Vagina (tissue), 2 donors: ENCODE results near the gene PCNX4. TPM values are rescaled to one million over a fixed set of nuclear protein-coding genes. Genes with fewer than 3 reads are reported as not detected.

Experiments
- DNase-seq, 2 donors: peaks; one replicate each; pipeline ENCODE4 v3.0.0-alpha.2; 2017; ENCODE audit errors: extremely low spot score in 2 of 2
- H3K27ac ChIP-seq: fragments of 200-600 bp; sonication (generic); one replicate; pipeline ENCODE4 v1.5.1; 2019
- H3K27me3 ChIP-seq: fragments of 200-600 bp; sonication (generic); one replicate; pipeline ENCODE4 v1.5.1; 2019
- H3K36me3 ChIP-seq, 2 donors: fragments of 200-600 bp; sonication (generic); one replicate each; pipeline ENCODE4 v1.5.1; 2017 to 2019
- H3K4me1 ChIP-seq: fragments of 200-600 bp; sonication (generic); one replicate; pipeline ENCODE4 v1.5.1; 2019
- H3K4me3 ChIP-seq, 2 donors: fragments of 200-600 bp; sonication (generic); 1 replicate in 1 of 2; 2 replicates in 1 of 2; pipeline ENCODE4 v1.5.1; 2016 to 2019
- H3K9me3 ChIP-seq: fragments of 200-600 bp; sonication (generic); one replicate; pipeline ENCODE4 v1.5.1; 2019
- POLR2A ChIP-seq, 2 donors: fragments of 450-650 bp; IDR thresholded peaks; one replicate each; pipeline ENCODE4 v1.6.1; 2017; ENCODE audit warnings: antibody characterized with exemption in 2 of 2, mild to moderate bottlenecking in 2 of 2, moderate library complexity in 2 of 2
- POLR2AphosphoS5 ChIP-seq, 2 donors: sonication (generic); formaldehyde crosslinking; IDR thresholded peaks; one replicate each; pipeline ENCODE4 v1.9.0; 2017; ENCODE audit warnings: antibody characterized with exemption in 2 of 2, mild to moderate bottlenecking in 2 of 2, low read depth in 1 of 2; ENCODE audit not compliant: insufficient read depth in 1 of 2
- intact Hi-C: fragments of 100-400 bp; cut with DNase I; formaldehyde crosslinking; loops from one replicate; pipeline ENCODE4 v1.15.1; 2023
- total RNA-seq: library from RNA; depleted of rRNA; stranded (reverse); fragments of >200 nt; gene quantifications from one replicate; pipeline ENCODE4 v1.2.3, GENCODE V29; 2016
- TF ChIP-seq, protein P1 (sequence below), 3 experiments: fragments of 450-650 bp in 2 of 3; fragments of 200-600 bp in 1 of 3; sonication (generic) in 1 of 3; IDR thresholded peaks; one replicate each; pipeline ENCODE4 v1.5.1; 2017 to 2019; ENCODE audit warnings: antibody characterized with exemption in 3 of 3, mild to moderate bottlenecking in 2 of 3, moderate library complexity in 2 of 3

Gene PCNX4
- total RNA-seq, 1 donor from 2014 or later, result 51.6 TPM

DNA sequence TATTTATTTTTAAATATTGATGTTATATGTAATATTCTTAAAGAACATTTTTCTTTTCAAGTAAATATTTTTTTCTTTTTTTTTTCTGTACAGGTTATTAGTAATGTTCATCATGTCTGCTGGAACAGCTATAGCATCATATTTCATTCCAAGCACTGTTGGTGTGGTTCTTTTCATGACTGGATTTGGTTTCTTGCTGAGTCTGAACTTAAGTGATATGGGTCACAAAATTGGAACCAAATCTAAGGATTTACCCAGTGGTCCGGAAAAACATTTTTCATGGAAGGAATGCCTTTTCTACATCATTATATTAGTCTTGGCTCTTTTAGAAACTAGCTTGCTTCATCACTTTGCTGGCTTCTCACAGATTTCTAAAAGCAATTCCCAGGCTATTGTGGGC is 23.2 kb downstream of the PCNX4 start:
- H3K36me3 ChIP-seq, result peaks cover 0 to 38% of the 10 kb centered on the region in 2 donors
- no peak overlapping the region for H3K27ac ChIP-seq
- H3K4me1 ChIP-seq, result no peaks in the 10 kb centered on the region
- no peak for TF ChIP-seq POLR2AphosphoS5 (IDR thresholded peaks at IDR 0.05; ENCODE audit: insufficient read depth in 1 of 2, low read depth in 1 of 2)
- TF ChIP-seq, protein P1, sequence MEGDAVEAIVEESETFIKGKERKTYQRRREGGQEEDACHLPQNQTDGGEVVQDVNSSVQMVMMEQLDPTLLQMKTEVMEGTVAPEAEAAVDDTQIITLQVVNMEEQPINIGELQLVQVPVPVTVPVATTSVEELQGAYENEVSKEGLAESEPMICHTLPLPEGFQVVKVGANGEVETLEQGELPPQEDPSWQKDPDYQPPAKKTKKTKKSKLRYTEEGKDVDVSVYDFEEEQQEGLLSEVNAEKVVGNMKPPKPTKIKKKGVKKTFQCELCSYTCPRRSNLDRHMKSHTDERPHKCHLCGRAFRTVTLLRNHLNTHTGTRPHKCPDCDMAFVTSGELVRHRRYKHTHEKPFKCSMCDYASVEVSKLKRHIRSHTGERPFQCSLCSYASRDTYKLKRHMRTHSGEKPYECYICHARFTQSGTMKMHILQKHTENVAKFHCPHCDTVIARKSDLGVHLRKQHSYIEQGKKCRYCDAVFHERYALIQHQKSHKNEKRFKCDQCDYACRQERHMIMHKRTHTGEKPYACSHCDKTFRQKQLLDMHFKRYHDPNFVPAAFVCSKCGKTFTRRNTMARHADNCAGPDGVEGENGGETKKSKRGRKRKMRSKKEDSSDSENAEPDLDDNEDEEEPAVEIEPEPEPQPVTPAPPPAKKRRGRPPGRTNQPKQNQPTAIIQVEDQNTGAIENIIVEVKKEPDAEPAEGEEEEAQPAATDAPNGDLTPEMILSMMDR (IDR thresholded peaks at IDR 0.05), result no peak
- no peak for TF ChIP-seq POLR2A (IDR thresholded peaks at IDR 0.05)
- intact Hi-C loops, result no loop called here
- H3K9me3 ChIP-seq, result no peaks in the 10 kb centered on the region
- H3K4me3 ChIP-seq, result no peak overlapping the region
- no peaks in the 10 kb centered on the region for H3K27me3 ChIP-seq
- no peak for DNase-seq

DNA sequence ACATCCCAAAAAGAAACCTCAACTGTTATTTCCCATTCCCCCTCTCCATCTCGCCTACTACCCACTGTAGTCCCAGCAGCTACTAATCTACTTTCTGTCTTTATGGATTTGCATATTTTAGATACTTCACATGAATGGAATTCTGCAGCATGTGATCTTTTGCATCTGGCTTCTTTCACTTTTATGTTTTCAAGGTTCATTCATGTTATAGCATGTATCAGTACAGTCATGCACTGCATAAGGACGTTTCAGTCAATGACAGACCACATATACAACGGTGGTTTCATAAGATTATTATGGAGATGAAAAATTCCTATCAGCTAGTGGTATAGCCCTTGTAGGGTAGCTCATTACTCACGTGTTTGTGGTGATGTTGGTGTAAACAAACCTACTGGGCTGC is 24.5 kb downstream of the PCNX4 start:
- no peak for DNase-seq
- Histone ChIP-seq H3K9me3 (no peaks in the 10 kb centered on the region), H3K4me3 (no peak overlapping the region), H3K4me1 (no peaks in the 10 kb centered on the region), H3K27me3 (no peaks in the 10 kb centered on the region), H3K36me3 (peaks cover 0 to 38% of the 10 kb centered on the region in 2 donors), H3K27ac (no peak overlapping the region)
- intact Hi-C loops, result no loop called here
- TF ChIP-seq POLR2A (IDR thresholded peaks at IDR 0.05), result no peak
- TF ChIP-seq, protein P1 (IDR thresholded peaks at IDR 0.05), result no peak
- TF ChIP-seq POLR2AphosphoS5 (IDR thresholded peaks at IDR 0.05; ENCODE audit: insufficient read depth in 1 of 2, low read depth in 1 of 2), result no peak

DNA sequence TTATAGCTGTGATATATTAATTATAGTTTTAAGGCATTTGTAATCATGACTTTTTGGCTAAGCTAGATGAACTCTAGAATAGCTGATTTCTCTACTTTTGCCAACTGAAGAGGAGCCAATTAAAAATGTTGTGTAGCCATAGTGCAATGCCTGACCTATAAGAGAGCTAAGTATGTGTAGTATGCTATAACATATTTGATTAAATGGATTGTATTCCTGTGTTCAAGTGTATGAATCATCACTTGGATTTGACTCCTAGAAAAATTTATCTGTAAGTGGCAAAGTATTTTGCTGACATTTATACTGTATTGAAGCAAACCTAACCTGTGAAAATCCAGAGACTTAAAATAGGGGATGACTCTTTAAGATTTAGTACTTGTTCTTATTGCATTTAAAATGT is 34.2 kb downstream of the PCNX4 start:
- intact Hi-C loops, result no loop called here
- Histone ChIP-seq H3K4me1 (no peaks in the 10 kb centered on the region), H3K36me3 (peaks cover 0 to 40% of the 10 kb centered on the region in 2 donors), H3K27me3 (no peaks in the 10 kb centered on the region), H3K27ac (no peak overlapping the region), H3K9me3 (no peaks in the 10 kb centered on the region), H3K4me3 (no peak overlapping the region)
- TF ChIP-seq POLR2AphosphoS5 (IDR thresholded peaks at IDR 0.05; ENCODE audit: insufficient read depth in 1 of 2, low read depth in 1 of 2) (no peak), POLR2A (IDR thresholded peaks at IDR 0.05) (no peak)
- TF ChIP-seq, protein P1 (IDR thresholded peaks at IDR 0.05), result no peak
- DNase-seq, result no peak

DNA sequence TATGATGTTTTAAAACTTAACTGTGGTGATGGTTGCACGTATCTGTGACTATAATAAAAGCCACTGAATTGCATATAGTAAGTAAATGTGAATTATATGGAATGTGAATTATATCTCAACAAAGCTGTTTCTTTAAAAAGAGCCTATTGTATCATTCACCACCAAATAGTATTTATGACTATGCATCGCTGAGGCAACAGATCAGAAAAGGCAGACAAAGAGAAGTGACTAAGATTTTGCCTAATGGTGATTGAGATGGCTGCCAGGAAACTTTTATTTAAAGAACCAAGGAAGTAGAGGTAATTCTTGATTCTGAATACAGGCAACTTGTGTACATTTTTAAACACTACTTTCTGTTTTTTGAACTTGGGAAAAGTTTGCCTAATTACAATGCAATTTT is 41.8 kb downstream of the PCNX4 start:
- no peak for TF ChIP-seq POLR2A (IDR thresholded peaks at IDR 0.05)
- TF ChIP-seq, protein P1 (IDR thresholded peaks at IDR 0.05), result no peak
- TF ChIP-seq POLR2AphosphoS5 (IDR thresholded peaks at IDR 0.05; ENCODE audit: insufficient read depth in 1 of 2, low read depth in 1 of 2), result no peak
- Histone ChIP-seq H3K4me3 (no peak overlapping the region), H3K4me1 (no peaks in the 10 kb centered on the region), H3K27me3 (no peaks in the 10 kb centered on the region), H3K27ac (no peak overlapping the region), H3K36me3 (no peaks in the 10 kb centered on the region), H3K9me3 (no peaks in the 10 kb centered on the region)
- intact Hi-C loops, result no loop called here
- DNase-seq, result no peak

DNA sequence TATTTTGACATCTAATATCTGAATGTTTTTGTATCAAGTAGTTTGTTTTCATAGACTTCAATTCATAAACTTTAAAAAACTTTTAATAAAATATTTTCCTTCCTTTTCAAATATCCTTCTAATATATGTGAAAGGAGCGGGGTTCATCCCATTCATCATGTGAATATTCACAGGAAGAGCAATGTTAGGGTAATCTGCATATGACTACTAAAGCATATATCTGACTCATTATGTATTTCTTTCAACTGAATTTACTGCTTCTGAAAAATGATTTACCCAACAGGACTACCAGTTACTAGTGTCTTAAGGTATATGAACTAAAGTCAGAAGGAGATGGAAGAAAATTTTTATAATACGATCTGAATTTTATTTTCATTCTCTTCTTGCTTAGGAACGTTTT is 43.0 kb downstream of the PCNX4 start:
- no peaks in the 10 kb centered on the region for H3K4me1 ChIP-seq
- no peak for DNase-seq
- intact Hi-C loops, result no loop called here
- no peaks in the 10 kb centered on the region for H3K9me3 ChIP-seq
- H3K36me3 ChIP-seq, result no peaks in the 10 kb centered on the region
- TF ChIP-seq, protein P1 (IDR thresholded peaks at IDR 0.05), result no peak
- no peak for TF ChIP-seq POLR2A (IDR thresholded peaks at IDR 0.05)
- TF ChIP-seq POLR2AphosphoS5 (IDR thresholded peaks at IDR 0.05; ENCODE audit: insufficient read depth in 1 of 2, low read depth in 1 of 2), result no peak
- H3K4me3 ChIP-seq, result no peak overlapping the region
- H3K27me3 ChIP-seq, result no peaks in the 10 kb centered on the region
- H3K27ac ChIP-seq, result no peak overlapping the region
